RWPE1 (cell line): ENCODE data around the gene GPR34.

Source experiments
- CTCF ChIA-PET: fragments of 350-600 bp; sonication (Branson Sonifier 250); formaldehyde crosslinking; extraction: SDS; loops from one replicate; lab custom pipeline; 2021; lab: Yijun Ruan, JAX
- POLR2A ChIA-PET: fragments of 400-600 bp; formaldehyde crosslinking; extraction: SDS; loops from one replicate; lab custom pipeline; 2020; ENCODE audit warnings: antibody characterized with exemption; ENCODE audit not compliant: low non-redundant PET; lab: Yijun Ruan, JAX
- DNase-seq: peaks from one replicate; pipeline ENCODE4 v3.0.0; 2012; ENCODE audit warnings: low spot score
- H3K27ac ChIP-seq: fragments of 450-650 bp; 2 replicates; pipeline ENCODE4 v1.5.1; 2017
- CTCF ChIP-seq: fragments of 450-650 bp; conservative IDR thresholded peaks from 2 replicates; pipeline ENCODE4 v1.5.1; 2017; ENCODE audit warnings: low read depth, mild to moderate bottlenecking

Gene GPR34

GRCh38 chrX:41705680-41706374, 17.1 kb downstream of the GPR34 start:
- POLR2A ChIA-PET: no interaction called here
- CTCF ChIA-PET: no interaction called here
- H3K27ac ChIP-seq: no peak overlapping the region
- TF ChIP-seq CTCF: no peak
- DNase-seq: no peak

- no peak for TF ChIP-seq CTCF
- H3K27ac ChIP-seq: no peak overlapping the region
- DNase-seq: no peak
- POLR2A ChIA-PET: no interaction called here
- CTCF ChIA-PET: no interaction called here
Measured at GRCh38 chrX:41707218-41707617, 18.4 kb downstream of the GPR34 start.

- no peak overlapping the region for H3K27ac ChIP-seq
- no peak for TF ChIP-seq CTCF
- CTCF ChIA-PET: no interaction called here
- no peak for DNase-seq
- POLR2A ChIA-PET: no interaction called here
Measured at GRCh38 chrX:41708486-41708885, 19.7 kb downstream of the GPR34 start.

- no peak for TF ChIP-seq CTCF
- DNase-seq: no peak
- H3K27ac ChIP-seq: no peak overlapping the region
- ChIA-PET POLR2A (no interaction called here), CTCF (no interaction called here)
Measured at GRCh38 chrX:41711021-41711667, 22.4 kb downstream of the GPR34 start.

- no peak overlapping the region for H3K27ac ChIP-seq
Measured at GRCh38 chrX:41716222-41716621, 27.4 kb downstream of the GPR34 start.

More at GRCh38 chrX:41716222-41716621, 27.4 kb downstream of the GPR34 start:
- ChIA-PET CTCF (no interaction called here), POLR2A (no interaction called here)
- TF ChIP-seq CTCF: no peak
- no peak for DNase-seq
